Measurements from ENCODE around the gene ADAMTS9. TPM values are rescaled to one million over a fixed set of nuclear protein-coding genes. Genes with fewer than 3 reads are reported as not detected.
A peak's percentile ranks its signal among the peaks of the same experiment; 100 is the strongest.

The ADAMTS9 gene
- total and polyA plus RNA-seq, 2 of the 13 experiments (the other 11 are each of a cell fraction or from before 2014, with no cell fraction given): 0.02 to 0.09 TPM

DNA sequence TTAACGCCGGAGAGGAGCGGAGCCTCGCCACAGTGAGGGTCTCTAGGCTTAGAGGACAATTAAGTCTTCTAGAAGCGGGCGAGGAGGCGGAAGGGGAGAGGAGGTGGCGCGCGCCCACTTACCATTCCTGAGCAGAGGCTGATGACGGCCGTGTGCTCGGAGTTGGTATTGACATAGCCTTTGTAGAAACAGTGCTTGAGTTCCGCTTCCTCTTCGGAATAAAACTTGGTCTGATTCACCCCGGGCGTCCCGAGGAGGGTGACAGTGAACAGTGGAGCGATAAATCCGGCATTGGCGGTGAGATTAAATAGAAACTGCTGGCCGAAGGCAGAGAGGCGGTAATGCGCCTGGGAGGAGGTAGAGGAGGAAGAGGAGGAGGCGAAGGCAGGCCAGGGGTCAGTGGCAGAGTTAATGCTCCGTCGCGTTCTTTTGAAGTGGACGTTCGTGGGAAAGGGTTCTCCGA, 1.3 kb downstream of the ADAMTS9 start (continued):
- TF ChIP-seq, protein P1, sequence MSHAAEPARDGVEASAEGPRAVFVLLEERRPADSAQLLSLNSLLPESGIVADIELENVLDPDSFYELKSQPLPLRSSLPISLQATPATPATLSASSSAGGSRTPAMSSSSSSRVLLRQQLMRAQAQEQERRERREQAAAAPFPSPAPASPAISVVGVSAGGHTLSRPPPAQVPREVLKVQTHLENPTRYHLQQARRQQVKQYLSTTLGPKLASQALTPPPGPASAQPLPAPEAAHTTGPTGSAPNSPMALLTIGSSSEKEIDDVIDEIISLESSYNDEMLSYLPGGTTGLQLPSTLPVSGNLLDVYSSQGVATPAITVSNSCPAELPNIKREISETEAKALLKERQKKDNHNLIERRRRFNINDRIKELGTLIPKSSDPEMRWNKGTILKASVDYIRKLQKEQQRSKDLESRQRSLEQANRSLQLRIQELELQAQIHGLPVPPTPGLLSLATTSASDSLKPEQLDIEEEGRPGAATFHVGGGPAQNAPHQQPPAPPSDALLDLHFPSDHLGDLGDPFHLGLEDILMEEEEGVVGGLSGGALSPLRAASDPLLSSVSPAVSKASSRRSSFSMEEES (CRISPR knock-in tag; IDR thresholded peaks at IDR 0.05): no peak
- TF ChIP-seq KLF15 (CRISPR knock-in tag; IDR thresholded peaks at IDR 0.05; ENCODE audit: borderline replicate concordance): no peak
- no peak for TF ChIP-seq MXI1 (IDR thresholded peaks at IDR 0.05; ENCODE audit: borderline replicate concordance, low read depth, low read length)
- no peak for TF ChIP-seq ZNF296 (CRISPR knock-in tag; conservative IDR thresholded peaks at IDR 0.05)
- TF ChIP-seq, protein P2, sequence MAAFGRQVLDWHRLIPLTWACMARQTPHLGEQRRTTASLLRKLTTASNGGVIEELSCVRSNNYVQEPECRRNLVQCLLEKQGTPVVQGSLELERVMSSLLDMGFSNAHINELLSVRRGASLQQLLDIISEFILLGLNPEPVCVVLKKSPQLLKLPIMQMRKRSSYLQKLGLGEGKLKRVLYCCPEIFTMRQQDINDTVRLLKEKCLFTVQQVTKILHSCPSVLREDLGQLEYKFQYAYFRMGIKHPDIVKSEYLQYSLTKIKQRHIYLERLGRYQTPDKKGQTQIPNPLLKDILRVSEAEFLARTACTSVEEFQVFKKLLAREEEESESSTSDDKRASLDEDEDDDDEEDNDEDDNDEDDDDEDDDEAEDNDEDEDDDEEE (CRISPR knock-in tag; IDR thresholded peaks at IDR 0.05): no peak
- TF ChIP-seq ZNF546 (CRISPR knock-in tag; conservative IDR thresholded peaks at IDR 0.05): no peak
- TF ChIP-seq, protein P3, sequence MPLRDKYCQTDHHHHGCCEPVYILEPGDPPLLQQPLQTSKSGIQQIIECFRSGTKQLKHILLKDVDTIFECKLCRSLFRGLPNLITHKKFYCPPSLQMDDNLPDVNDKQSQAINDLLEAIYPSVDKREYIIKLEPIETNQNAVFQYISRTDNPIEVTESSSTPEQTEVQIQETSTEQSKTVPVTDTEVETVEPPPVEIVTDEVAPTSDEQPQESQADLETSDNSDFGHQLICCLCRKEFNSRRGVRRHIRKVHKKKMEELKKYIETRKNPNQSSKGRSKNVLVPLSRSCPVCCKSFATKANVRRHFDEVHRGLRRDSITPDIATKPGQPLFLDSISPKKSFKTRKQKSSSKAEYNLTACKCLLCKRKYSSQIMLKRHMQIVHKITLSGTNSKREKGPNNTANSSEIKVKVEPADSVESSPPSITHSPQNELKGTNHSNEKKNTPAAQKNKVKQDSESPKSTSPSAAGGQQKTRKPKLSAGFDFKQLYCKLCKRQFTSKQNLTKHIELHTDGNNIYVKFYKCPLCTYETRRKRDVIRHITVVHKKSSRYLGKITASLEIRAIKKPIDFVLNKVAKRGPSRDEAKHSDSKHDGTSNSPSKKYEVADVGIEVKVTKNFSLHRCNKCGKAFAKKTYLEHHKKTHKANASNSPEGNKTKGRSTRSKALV (CRISPR knock-in tag; IDR thresholded peaks at IDR 0.05): peak; percentile 27; the same call in 1 of the 2 replicates
- no peak for TF ChIP-seq MBD4 (IDR thresholded peaks at IDR 0.05; ENCODE audit: borderline replicate concordance, low read length)
